Prostate gland (tissue), 2 donors: ENCODE results near the gene TMEM88.

Experiments used
- POLR2A ChIP-seq: fragments of 450-650 bp; IDR thresholded peaks from one replicate; pipeline ENCODE4 v1.6.1; 2016; ENCODE audit warnings: antibody characterized with exemption, mild to moderate bottlenecking
- POLR2AphosphoS5 ChIP-seq: sonication (generic); formaldehyde crosslinking; IDR thresholded peaks from one replicate; pipeline ENCODE4 v1.6.1; 2017; ENCODE audit warnings: antibody characterized with exemption
- TF ChIP-seq, protein P1 (sequence below), 4 experiments: fragments of 200-600 bp in 2 of 4; fragments of 450-650 bp in 2 of 4; sonication (generic) in 2 of 4; IDR thresholded peaks; 1 replicate in 3 of 4; 2 replicates in 1 of 4; pipeline ENCODE4 v1.5.1; 2016 to 2019; ENCODE audit warnings: antibody characterized with exemption in 4 of 4, mild to moderate bottlenecking in 2 of 4, moderate library complexity in 2 of 4

GRCh38 chr17:7889166-7889955 is 34.5 kb downstream of the TMEM88 start:
- TF ChIP-seq, protein P1, sequence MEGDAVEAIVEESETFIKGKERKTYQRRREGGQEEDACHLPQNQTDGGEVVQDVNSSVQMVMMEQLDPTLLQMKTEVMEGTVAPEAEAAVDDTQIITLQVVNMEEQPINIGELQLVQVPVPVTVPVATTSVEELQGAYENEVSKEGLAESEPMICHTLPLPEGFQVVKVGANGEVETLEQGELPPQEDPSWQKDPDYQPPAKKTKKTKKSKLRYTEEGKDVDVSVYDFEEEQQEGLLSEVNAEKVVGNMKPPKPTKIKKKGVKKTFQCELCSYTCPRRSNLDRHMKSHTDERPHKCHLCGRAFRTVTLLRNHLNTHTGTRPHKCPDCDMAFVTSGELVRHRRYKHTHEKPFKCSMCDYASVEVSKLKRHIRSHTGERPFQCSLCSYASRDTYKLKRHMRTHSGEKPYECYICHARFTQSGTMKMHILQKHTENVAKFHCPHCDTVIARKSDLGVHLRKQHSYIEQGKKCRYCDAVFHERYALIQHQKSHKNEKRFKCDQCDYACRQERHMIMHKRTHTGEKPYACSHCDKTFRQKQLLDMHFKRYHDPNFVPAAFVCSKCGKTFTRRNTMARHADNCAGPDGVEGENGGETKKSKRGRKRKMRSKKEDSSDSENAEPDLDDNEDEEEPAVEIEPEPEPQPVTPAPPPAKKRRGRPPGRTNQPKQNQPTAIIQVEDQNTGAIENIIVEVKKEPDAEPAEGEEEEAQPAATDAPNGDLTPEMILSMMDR (IDR thresholded peaks at IDR 0.05), result peak; percentile 27 to 90 (median 58)
- TF ChIP-seq POLR2AphosphoS5, result peak; percentile 97
- TF ChIP-seq POLR2A, result peak; percentile 48
